ENCODE data around the gene BRIP1.
"Not testable (repeated sequence)": the region's sequence is repeated elsewhere in the genome, so short reads cannot be mapped to it uniquely, and the experiment has no call there.

The BRIP1 gene

DNA sequence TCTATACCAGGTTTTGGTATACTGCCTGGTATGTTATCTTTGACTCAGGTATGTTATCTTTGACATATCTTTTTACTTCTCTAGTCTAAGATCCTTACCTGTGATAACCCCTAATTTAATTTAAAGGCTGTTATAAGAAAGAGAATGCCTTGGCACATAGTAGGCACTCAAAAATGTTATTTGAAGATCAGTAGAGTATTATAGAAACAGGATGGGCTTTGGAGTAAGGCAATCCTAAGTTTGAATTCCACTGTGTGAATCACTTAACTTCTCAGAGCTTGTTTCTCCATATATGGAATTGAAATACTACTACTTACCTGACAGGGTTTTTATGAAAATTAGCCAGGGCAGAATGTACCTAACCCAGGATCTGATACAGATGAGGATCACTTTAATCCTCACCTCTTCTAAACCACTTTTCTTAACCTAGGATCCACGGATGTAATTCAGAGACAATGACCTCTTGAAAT lies 1.2 kb downstream of the BRIP1 start:
- DNase-seq: no peak

DNA sequence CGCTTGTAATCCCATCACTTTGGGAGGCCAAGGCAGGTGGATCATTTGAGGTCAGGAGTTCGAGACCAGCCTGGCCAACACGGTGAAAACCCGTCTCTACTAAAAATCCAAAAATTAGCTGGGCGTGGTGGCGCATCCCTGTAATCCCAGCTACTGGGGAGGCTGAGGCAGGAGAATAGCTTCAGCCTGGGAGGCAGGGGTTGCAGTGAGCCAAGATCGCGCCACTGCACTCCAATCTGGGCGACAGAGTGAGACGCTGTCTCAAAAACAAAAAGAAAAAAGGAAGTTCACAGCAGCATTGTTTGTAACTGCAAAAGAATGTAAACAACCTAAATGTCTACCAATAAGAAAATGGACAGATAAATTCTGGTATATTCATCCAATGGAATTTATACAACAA lies 2.9 kb downstream of the BRIP1 start:
- not testable (repeated sequence) for DNase-seq

GRCh38 chr17:61856035-61856434 lies 7.3 kb downstream of the BRIP1 start:
- DNase-seq: no peak

GRCh38 chr17:61852857-61853256 lies 10.5 kb downstream of the BRIP1 start:
- DNase-seq: no peak

GRCh38 chr17:61849674-61850073 lies 13.7 kb downstream of the BRIP1 start:
- DNase-seq: no peak

DNA sequence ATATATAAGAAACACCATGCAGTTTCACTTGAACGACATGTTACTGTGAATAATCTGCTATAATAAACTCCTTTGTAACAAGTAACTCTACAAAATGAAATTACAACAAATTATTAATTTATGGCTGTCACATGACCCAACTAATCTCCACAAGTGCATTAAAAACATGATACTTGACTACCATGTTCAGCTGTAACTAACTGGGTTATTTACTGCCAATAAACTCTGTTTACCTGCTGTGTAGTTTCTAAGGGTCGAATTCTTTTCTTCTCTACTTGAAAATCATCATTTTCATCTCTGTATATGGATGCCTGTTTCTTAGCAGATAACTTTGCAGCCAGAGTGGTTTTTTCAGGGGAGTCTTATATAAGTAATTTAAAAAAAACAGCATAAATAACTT lies 14.4 kb downstream of the BRIP1 start:
- DNase-seq: no peak

DNA sequence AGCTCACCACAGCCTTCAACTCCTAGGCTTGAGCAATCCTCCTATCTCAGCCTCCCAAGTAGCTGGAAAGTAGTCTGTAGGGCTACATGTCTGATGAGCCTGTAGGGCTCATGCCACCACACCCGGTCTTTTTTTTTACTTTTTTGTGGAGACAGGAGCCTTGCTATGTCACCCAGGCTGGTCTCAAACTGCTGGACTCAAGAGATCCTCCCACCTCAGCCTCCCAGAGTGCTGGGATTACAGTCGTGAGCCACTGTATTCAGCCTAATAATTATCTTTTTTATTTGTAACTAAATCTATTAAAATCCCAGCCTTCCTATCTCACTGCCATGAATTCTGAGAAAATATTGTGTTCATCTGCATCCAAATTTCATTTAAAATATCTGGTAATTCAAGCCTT lies 15.1 kb downstream of the BRIP1 start:
- no peak for DNase-seq

DNA sequence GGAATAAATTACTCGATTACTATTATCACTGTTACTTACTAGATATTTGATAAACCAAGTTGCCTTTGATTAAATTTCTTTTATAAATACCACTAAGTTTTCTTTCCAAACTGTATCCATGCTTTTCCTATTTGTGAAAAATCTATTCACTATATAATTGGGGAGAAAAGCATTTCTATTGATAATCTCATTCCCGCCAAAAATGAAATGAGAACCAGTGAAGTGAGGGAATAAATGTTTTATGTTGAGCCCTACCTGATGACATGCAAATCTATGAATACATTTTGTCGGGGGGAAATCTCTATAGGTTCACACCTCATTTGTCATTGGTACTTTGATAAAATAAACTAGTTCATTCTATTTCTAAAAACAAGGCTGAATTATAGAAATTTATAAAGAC lies 15.7 kb downstream of the BRIP1 start:
- no peak for DNase-seq

DNA sequence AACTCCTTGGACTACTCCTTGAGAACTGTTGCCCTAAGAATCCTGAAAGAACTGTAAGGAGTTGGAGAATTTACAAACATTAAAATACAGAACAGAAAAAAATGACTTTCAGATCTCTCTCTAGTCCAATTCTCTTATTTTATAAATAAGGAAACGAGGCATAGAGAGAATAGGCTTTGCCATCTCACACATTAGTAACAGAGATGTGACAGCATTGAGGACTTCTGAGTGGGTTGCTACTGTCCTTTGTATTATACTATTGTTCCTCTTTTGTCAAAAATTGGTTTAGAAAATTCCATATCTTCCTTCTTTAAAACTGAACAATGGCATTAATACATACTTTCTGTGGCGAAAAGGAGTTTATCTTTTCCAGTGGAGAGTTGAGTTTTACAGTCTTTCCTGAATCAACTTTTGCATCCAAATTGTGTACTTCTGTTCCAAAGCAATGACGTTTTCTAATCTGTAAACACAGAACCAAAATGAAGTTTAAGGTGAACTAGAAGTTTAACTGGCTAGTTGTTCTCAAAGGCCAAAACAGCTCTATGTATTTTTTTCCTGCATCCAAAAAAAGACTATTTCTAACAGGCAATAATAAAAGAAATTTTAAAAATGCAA lies 16.5 kb downstream of the BRIP1 start:
- no peak for DNase-seq

DNA sequence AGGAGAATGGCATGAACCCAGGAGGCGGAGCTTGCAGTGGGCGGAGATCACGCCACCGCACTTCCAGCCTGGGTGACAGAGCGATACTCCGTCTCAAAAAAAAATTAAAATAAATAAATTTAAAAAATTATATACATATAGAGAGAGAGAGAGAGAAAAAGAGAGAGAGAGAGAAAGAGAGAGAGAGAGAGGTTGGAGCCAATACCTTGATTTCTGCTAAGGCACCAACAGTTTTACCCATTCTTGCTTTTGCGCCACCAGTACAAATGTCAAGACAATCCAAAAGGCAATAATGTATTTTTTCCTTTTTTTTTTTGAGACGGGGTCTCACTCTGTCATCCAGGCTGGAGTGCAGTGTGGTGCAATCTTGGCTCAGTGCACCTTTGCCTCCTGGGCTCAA lies 17.2 kb downstream of the BRIP1 start:
- no peak for DNase-seq

DNA sequence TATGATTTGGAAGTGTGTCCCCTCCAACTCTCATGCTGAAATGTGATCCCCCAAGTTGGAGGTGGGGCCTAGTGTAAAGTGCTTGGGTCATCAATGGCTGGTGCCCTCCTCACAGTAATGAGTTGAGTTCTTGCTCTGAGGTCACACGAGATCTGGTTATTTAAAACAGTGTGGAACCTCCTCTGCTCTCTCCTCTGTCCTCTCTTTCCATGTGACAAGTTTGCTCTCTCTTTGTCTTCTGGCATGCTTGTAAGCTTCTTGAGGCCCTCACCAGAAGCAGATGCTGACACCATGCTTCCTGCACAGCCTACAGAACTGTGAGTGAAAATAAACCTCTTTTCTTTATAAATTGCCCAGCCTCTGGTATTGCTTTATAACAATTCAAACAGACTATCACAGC lies 19.9 kb downstream of the BRIP1 start:
- DNase-seq: no peak

DNA sequence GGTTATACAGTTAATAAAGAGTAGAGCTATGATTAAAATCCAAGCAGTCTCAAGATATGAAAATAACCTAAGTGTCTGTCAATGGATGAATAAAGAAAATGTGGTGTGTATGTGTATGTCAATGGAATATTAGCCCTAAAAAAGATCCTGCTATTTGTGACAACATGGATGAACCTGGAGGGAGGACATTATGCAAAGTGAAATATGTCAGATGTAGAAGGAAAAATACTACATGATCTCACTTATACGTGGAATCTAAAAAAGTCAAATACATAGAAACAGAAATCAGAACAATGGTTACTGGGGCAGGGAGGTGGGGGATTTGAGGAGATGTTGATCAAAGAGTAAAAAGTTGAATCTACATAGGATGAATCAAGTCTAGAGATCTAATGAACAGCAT lies 20.4 kb downstream of the BRIP1 start:
- DNase-seq: no peak

GRCh38 chr17:61839300-61839786 lies 24.0 kb downstream of the BRIP1 start:
- no peak for DNase-seq

- DNase-seq: peak; percentile 27 to 37
These were observed 25.9 kb downstream of the BRIP1 start for GRCh38 chr17:61837175-61838051.

DNA sequence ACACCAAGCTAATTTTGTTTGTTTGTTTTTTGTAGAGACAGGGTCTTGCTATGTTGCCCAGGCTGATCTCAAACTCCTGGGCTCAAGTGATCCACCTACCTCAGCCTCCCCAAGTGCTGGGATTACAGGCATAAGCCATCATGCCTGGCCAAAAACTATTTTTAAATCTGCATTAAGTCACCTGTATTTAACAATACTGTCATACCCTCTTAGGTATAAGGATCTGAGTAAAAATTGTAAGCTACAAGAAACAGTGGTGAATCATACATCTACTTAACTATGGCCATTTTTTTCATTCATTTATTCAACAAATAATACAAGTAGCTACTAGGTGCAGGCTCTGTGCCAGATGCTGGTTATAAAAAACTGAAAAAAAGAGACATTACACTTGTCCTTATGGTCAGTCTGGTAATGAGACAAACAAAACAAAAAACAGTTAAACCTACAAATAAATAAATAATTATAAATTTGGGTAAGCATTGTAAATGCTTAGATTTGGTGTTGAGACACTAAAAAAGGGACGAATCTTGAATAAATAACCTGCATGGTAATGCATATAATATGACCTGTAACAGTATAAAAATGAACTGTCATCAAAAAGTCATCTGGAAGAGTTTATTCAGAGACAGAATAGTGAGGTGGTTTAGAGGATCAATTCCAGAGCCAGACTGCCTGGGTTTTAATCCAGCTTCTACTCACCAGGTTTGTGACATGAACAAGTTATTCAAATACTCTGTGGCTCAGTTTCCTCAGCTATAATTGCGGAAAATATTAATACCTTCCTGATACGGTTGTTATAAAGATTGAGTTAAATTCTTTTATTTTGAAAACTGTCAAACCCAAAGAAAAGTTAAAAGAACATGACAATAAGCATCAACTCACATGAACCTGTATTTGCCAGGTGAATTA lies 26.8 kb downstream of the BRIP1 start:
- DNase-seq: no peak

DNA sequence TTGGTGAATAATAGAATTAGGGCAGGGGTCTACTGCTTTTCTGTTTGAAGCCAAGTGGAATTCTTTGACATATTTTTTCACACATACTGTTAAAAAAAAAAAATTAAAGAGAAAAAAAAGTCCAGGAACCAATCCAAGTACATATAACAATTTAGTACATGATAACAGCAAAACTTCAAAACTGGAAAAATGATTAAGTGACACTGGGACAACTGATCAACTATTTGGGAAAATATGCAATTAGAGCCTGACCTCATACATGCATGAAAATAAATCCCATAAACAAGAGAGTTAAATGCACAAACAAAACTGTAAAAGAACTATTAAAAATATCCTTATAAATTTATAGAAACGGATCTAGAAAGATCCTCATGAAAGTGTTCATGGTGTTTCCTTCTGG lies 27.7 kb downstream of the BRIP1 start:
- DNase-seq: no peak

DNA sequence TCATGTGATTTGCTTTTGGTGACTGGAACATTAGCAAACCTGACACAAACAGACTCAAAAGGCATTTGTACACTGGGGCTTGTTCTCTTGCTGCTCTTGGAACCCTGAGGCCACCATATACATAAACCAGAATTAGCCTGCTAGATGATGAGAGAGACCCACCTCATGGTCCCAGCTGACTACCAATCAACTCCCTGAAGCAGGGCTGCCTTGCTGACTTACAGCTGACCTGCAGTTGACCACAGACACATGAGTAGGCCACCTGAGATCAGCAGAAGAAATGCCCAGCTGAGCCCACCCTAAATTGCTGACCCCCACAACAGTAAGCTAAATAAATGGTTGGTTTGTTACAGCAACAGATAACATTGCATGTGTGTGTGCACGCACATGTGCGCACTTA lies 28.7 kb downstream of the BRIP1 start:
- DNase-seq: no peak

GRCh38 chr17:61833536-61834193 lies 29.7 kb downstream of the BRIP1 start:
- no peak for DNase-seq

DNA sequence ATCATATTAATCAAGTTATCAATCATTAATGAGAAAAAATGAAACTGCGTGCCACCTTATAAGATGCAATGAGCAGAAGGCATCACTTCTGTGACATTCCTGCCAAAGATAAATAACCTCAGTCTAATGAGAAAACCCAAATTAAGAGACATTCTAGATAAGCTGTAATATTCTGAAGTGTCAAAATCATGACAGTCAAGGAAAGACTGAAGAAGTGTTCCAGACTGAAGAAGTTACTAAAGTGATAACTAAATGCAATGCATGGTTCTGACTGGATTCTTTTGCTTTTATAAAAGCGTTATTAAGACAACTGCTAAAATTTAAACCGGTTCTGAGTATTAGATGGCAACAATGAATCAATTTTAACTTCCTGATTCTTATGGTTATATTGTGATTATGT lies 30.9 kb downstream of the BRIP1 start:
- no peak for DNase-seq

GRCh38 chr17:61831099-61831498 lies 32.2 kb downstream of the BRIP1 start:
- DNase-seq: no peak

DNA sequence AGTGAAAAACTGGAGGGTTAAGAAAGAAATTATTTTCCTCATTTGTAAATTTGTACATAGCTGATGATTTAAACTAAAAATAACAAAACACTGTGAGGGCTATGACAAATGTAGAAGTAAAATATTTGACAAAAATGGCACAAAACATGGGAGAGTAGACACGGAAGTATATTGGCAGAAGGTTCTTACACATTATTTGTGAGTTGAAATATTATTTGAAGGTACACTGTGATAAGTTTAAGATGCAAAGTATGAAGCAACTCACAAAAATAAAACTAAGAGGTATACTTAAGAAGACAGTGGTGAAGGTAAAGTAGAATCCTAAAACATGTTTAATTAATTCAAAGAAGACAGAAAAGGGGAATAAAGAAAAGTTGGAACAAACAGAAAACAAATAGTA lies 34.6 kb downstream of the BRIP1 start:
- no peak for DNase-seq

GRCh38 chr17:61827649-61828395 lies 35.5 kb downstream of the BRIP1 start:
- DNase-seq: no peak
